Measurements from ENCODE around the gene IGFBP2. TPM values are rescaled to one million over a fixed set of nuclear protein-coding genes. Genes with fewer than 3 reads are reported as not detected.

IGFBP2 gene
- total RNA-seq, 2 donors from 2014 or later, result 6.1 TPM; not detected in 1

DNA sequence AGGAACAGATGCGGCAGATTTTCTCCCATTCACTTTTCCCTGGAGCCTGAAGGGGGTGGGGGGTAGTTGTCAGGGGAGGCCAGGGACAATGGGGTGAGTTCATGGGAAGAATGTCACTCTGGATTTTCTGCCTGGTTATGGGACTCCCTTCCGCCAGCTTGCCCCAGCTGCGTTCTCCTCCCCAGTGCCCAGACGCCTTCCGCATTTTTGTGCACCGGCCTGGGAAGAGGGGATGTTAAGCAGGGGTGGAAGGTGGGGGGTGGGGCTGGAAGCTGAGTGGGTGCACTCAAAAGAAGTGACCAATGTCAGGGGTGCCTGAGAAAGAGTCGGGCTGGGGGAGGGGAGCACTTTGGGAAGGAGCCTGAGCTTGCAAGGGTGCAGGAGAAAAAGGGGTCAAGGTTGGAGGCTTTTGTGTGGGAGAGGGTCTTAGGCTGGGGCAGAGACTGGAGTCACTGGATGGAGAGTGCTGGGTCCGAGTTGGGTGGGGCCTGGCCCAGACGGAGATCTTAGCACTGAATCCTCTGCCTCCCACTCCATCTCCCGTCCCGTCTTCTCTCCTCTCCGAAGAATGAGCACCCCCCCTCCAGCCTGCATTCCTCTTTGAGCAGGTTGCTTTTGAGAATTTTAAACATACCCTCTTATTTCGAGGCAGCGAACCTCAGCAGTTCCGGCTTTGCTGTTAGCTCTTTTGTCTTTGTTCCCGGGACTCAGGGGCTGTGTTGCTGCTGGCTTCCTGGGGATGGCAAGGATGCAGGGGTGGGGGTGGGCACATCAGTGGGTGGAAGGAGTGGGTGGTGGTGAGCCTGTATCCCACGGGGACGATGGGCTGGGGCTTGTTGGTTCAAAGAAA, 2.7 kb downstream of the IGFBP2 start:
- no peaks in the 10 kb centered on the region for H3K9me3 ChIP-seq (ENCODE audit: control insufficient read depth, low read length, poor library complexity, severe bottlenecking)
- Mint-ChIP-seq H3K36me3 (ENCODE audit: low read depth) (peaks cover 6% of the 10 kb centered on the region), H3K27me3 (peaks cover 72% of the 10 kb centered on the region), H3K4me3 (peak overlapping the region; percentile 63), H3K27ac (no peak overlapping the region), H3K4me1 (peaks cover 21% of the 10 kb centered on the region)
- DNase-seq (no peak), ATAC-seq (no peak)

DNA sequence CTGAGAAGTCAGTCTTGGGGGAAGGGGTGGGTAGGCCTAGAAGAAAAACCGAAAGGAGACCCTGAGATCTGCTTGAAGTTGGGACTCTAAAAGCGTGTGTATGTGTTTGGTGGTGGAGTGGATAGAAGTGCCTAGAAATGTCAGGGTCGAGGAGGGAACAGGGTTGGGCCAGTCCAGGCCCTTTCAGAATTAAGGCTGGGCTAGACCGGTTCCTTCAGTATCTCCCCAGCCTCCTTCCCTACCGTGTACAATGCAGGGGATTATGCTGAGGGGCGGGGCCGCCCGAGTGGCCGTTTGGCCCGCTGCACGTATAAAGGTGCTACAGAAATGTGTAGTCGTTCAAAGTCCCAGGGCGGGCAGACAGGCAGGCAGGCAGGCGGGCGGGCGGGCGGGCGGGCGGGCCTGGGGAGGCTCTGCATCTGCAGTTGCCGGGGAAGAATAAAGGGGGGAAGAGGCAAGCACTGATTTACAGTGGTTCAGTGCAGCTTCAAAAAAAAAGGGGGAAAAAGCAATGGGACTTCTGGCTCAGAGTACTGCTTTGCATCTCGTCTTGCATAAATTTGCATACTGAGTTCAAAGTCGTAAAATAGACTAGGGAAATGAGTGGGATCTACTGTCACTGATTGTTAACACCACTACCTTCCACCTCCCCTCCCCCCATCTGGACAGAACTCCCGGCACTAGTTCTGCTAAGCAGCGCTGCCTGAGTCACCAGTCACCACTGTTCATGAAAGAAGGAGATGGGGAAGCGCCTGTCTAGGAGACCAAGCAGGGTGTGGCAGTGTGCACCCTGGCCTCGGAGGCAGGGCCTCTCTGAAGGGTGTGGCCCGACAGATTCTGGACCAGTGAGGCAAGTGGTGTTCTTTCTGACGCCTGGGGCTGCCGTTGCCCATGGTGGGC, 3.6 kb downstream of the IGFBP2 start:
- Mint-ChIP-seq H3K36me3 (ENCODE audit: low read depth) (peaks cover 6% of the 10 kb centered on the region), H3K27me3 (peaks cover 63% of the 10 kb centered on the region), H3K27ac (no peak overlapping the region), H3K4me1 (peaks cover 21% of the 10 kb centered on the region), H3K4me3 (no peak overlapping the region)
- no peak for DNase-seq
- no peak for ATAC-seq
- no peaks in the 10 kb centered on the region for H3K9me3 ChIP-seq (ENCODE audit: control insufficient read depth, low read length, poor library complexity, severe bottlenecking)

- peaks cover 58% of the 10 kb centered on the region for H3K27me3 Mint-ChIP-seq
- no peak overlapping the region for H3K4me3 Mint-ChIP-seq
- ATAC-seq, result no peak
Observed at GRCh38 chr2:216637472-216637871, 4.3 kb downstream of the IGFBP2 start.

GRCh38 chr2:216643986-216644659, 10.9 kb downstream of the IGFBP2 start:
- H3K9me3 ChIP-seq (ENCODE audit: control insufficient read depth, low read length, poor library complexity, severe bottlenecking), result no peaks in the 10 kb centered on the region
- ATAC-seq, result no peak
- Mint-ChIP-seq H3K36me3 (ENCODE audit: low read depth) (no peaks in the 10 kb centered on the region), H3K4me3 (no peak overlapping the region), H3K27me3 (peaks cover 40% of the 10 kb centered on the region), H3K27ac (no peak overlapping the region), H3K4me1 (no peaks in the 10 kb centered on the region)
- no peak for DNase-seq

More at GRCh38 chr2:216637472-216637871, 4.3 kb downstream of the IGFBP2 start:
- Mint-ChIP-seq H3K4me1 (peaks cover 21% of the 10 kb centered on the region), H3K27ac (no peak overlapping the region), H3K36me3 (ENCODE audit: low read depth) (peaks cover 6% of the 10 kb centered on the region)
- DNase-seq, result no peak
- no peaks in the 10 kb centered on the region for H3K9me3 ChIP-seq (ENCODE audit: control insufficient read depth, low read length, poor library complexity, severe bottlenecking)

GRCh38 chr2:216644842-216645635, 11.8 kb downstream of the IGFBP2 start:
- no peak for ATAC-seq

DNA sequence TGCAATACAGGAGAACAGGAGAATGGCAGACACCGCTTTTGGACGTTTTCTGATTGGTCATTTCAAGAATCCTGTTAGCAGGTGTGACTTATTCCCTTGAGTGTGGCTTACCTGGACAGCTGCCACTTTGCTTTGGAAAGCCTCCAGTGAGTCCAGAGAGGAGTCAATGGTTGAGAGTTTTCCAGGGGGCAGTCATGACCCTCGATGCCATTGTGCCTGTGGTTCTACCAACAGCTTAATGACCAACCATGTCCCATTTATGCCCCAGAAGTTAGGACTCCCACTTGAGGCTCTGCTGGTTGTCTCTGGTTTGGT, 12.4 kb downstream of the IGFBP2 start:
- no peaks in the 10 kb centered on the region for H3K4me1 Mint-ChIP-seq
- ATAC-seq, result no peak

More at GRCh38 chr2:216644842-216645635, 11.8 kb downstream of the IGFBP2 start:
- H3K27me3 Mint-ChIP-seq, result peaks cover 42% of the 10 kb centered on the region
- no peaks in the 10 kb centered on the region for H3K36me3 Mint-ChIP-seq (ENCODE audit: low read depth)
- H3K4me3 Mint-ChIP-seq, result no peak overlapping the region
- H3K27ac Mint-ChIP-seq, result no peak overlapping the region
- DNase-seq, result no peak
- H3K9me3 ChIP-seq (ENCODE audit: control insufficient read depth, low read length, poor library complexity, severe bottlenecking), result no peaks in the 10 kb centered on the region
- H3K4me1 Mint-ChIP-seq, result no peaks in the 10 kb centered on the region

GRCh38 chr2:216646116-216646515, 12.9 kb downstream of the IGFBP2 start:
- H3K9me3 ChIP-seq (ENCODE audit: control insufficient read depth, low read length, poor library complexity, severe bottlenecking), result no peaks in the 10 kb centered on the region
- Mint-ChIP-seq H3K4me3 (no peak overlapping the region), H3K4me1 (no peaks in the 10 kb centered on the region), H3K27me3 (peaks cover 44% of the 10 kb centered on the region), H3K36me3 (ENCODE audit: low read depth) (no peaks in the 10 kb centered on the region), H3K27ac (no peak overlapping the region)
- ATAC-seq, result no peak
- DNase-seq, result no peak

More for the DNA sequence above, 12.4 kb downstream of the IGFBP2 start:
- Mint-ChIP-seq H3K27ac (no peak overlapping the region), H3K36me3 (ENCODE audit: low read depth) (no peaks in the 10 kb centered on the region), H3K27me3 (peaks cover 42% of the 10 kb centered on the region), H3K4me3 (no peak overlapping the region)
- no peak for DNase-seq
- no peaks in the 10 kb centered on the region for H3K9me3 ChIP-seq (ENCODE audit: control insufficient read depth, low read length, poor library complexity, severe bottlenecking)

DNA sequence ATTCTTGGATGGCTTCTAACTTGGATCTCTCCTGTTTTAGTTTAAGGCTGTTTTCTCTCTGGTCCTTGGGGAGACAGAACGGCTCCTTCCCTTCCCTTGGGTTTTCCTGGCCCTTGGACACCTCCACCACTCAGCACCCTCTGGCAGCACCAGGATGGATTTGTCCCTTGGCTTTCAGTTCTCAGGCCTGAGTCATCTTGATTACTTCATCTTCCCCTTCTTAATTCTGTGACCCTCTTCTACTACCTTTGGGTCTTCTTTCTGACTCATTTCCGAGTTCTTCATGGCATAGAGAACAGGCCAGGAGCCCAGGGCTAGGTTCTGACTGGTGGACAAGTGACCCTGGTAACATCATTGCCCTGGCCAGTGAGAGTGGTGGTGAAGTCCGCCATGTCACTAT, 14.9 kb downstream of the IGFBP2 start:
- Mint-ChIP-seq H3K27ac (no peak overlapping the region), H3K36me3 (ENCODE audit: low read depth) (no peaks in the 10 kb centered on the region), H3K27me3 (peaks cover 52% of the 10 kb centered on the region), H3K4me1 (no peaks in the 10 kb centered on the region), H3K4me3 (no peak overlapping the region)
- H3K9me3 ChIP-seq (ENCODE audit: control insufficient read depth, low read length, poor library complexity, severe bottlenecking), result no peaks in the 10 kb centered on the region
- no peak for DNase-seq
- ATAC-seq, result no peak

DNA sequence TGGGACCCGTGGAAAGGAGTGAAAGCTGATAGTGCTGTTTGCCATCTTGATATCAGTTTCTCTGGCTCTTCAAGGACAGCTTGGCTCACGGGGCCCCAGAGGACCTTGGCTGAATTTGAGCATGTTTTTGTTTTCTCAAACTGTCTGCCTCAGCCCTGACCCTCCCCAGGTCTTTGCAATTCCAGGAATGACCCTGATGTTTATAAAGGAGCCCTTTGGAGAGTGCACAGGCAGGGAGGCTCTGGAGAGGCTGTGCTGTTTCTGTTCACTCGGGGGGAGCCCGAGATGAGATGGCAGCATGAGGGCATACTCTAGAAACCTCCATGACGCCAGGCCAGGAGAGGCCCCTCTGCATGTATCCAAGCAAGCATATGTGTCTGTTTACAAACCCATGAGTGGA, 16.4 kb downstream of the IGFBP2 start:
- DNase-seq (no peak), ATAC-seq (no peak)
- no peaks in the 10 kb centered on the region for H3K9me3 ChIP-seq (ENCODE audit: control insufficient read depth, low read length, poor library complexity, severe bottlenecking)
- Mint-ChIP-seq H3K27me3 (peaks cover 51% of the 10 kb centered on the region), H3K4me1 (no peaks in the 10 kb centered on the region), H3K4me3 (no peak overlapping the region), H3K27ac (no peak overlapping the region), H3K36me3 (ENCODE audit: low read depth) (no peaks in the 10 kb centered on the region)

DNA sequence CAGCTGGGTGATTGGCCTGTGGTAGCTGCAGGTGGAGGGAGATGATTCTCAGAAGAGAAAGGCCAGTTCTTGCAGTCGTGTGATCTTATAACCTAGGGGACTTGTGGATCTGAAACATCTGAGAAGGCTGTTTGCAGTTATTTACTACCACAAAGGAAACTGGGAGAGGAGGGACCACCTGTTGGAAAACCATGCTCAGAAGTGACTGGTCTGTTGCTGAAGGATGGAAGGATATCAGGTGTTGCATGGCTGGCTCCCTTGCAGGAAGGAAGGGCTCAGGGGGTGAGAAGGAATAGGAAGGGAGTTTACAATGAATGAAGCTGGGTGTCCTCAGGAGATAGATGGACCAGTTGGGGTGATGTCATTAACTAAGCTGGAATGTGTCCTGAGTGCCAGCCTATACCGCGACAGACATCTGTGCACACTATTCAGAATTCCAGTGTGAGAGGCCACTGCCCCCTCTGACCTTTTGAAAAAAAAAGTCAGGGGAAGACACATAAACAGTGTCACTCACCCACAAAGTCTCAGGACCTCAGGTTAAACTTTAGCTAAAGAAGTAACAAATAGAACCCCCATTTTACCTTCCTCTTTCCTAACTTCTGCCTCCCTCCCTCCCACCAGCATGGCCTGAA, 17.5 kb downstream of the IGFBP2 start:
- no peak overlapping the region for H3K4me3 Mint-ChIP-seq
- ATAC-seq, result no peak
- H3K4me1 Mint-ChIP-seq, result no peaks in the 10 kb centered on the region
- no peaks in the 10 kb centered on the region for H3K9me3 ChIP-seq (ENCODE audit: control insufficient read depth, low read length, poor library complexity, severe bottlenecking)
- H3K27me3 Mint-ChIP-seq, result peaks cover 42% of the 10 kb centered on the region
- H3K27ac Mint-ChIP-seq, result no peak overlapping the region
- DNase-seq, result no peak
- H3K36me3 Mint-ChIP-seq (ENCODE audit: low read depth), result no peaks in the 10 kb centered on the region

- no peaks in the 10 kb centered on the region for H3K9me3 ChIP-seq (ENCODE audit: control insufficient read depth, low read length, poor library complexity, severe bottlenecking)
- H3K27ac Mint-ChIP-seq, result no peak overlapping the region
- DNase-seq (no peak), ATAC-seq (no peak)
- H3K4me3 Mint-ChIP-seq, result no peak overlapping the region
- H3K4me1 Mint-ChIP-seq, result no peaks in the 10 kb centered on the region
- H3K36me3 Mint-ChIP-seq (ENCODE audit: low read depth), result no peaks in the 10 kb centered on the region
- H3K27me3 Mint-ChIP-seq, result peaks cover 43% of the 10 kb centered on the region
Observed at GRCh38 chr2:216651351-216651881, 18.2 kb downstream of the IGFBP2 start.

DNA sequence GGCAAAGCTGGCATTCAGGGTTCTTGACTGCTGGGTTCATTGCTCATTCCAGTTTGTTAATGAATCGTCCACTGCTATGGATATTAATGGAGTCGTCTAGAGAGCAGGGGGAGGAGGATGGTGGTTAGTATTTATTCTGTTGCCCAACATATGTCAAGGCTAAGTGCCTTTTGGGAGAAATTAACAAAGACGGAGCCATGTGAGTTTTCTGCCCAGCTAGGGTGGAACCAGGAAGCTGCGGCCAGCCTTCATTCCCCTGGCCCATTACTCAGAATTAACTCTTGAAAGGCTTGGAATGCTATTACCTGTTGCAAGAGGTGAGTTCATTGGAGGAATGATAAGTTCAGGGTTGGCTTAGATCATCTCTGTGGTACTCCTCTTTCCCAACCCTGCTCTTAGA, 19.3 kb downstream of the IGFBP2 start:
- H3K4me1 Mint-ChIP-seq, result no peaks in the 10 kb centered on the region
- DNase-seq (no peak), ATAC-seq (no peak)
- no peaks in the 10 kb centered on the region for H3K36me3 Mint-ChIP-seq (ENCODE audit: low read depth)
- H3K27ac Mint-ChIP-seq, result no peak overlapping the region
- peaks cover 52% of the 10 kb centered on the region for H3K27me3 Mint-ChIP-seq
- no peak overlapping the region for H3K4me3 Mint-ChIP-seq
- no peaks in the 10 kb centered on the region for H3K9me3 ChIP-seq (ENCODE audit: control insufficient read depth, low read length, poor library complexity, severe bottlenecking)
